PC-3 (cell line): ENCODE results near the gene SCFD1.

Experiments used
- CTCF ChIP-seq: fragments of 300-600 bp; sonication (generic); conservative IDR thresholded peaks from 2 replicates; pipeline ENCODE4 v1.5.1; 2017; ENCODE audit warnings: antibody characterized with exemption, low read depth, mild to moderate bottlenecking, low read length
- EZH2 ChIP-seq: fragments of 300-600 bp; sonication (generic); IDR thresholded peaks from one replicate; pipeline ENCODE4 v1.6.1; 2017; ENCODE audit warnings: antibody characterized with exemption, mild to moderate bottlenecking, low read length; ENCODE audit not compliant: unreplicated experiment

- no peak for TF ChIP-seq EZH2
- TF ChIP-seq CTCF, result no peak
Observed at GRCh38 chr14:30638926-30639325, 16.8 kb downstream of the SCFD1 start.
